OCI-LY7 (cell line): ENCODE data around the gene THAP3.

Experiments used
- CTCF ChIP-seq: fragments of 200-600 bp; sonication (generic); conservative IDR thresholded peaks from 2 replicates; pipeline ENCODE4 v1.5.1; 2014; ENCODE audit warnings: mild to moderate bottlenecking, antibody characterized with exemption, low read length, moderate library complexity, mixed read lengths
- EZH2phosphoT487 ChIP-seq: fragments of 200-600 bp; sonication (generic); IDR thresholded peaks from 2 replicates; pipeline ENCODE4 v1.6.1; 2018; ENCODE audit warnings: low read depth, borderline replicate concordance, mild to moderate bottlenecking, mixed run types, antibody characterized with exemption, low read length, moderate library complexity, mixed read lengths

GRCh38 chr1:6597777-6598131 is 26.9 kb upstream of the THAP3 start:
- TF ChIP-seq CTCF (no peak), EZH2phosphoT487 (no peak)
